Activated T-cell treated with anti-CD3 and anti-CD28 coated beads, Interleukin-2, amount 50 U/mL, for 72 hours (primary cell): Measurements from ENCODE around the gene GP1BB. TPM values are rescaled to one million over a fixed set of nuclear protein-coding genes. Genes with fewer than 3 reads are reported as not detected.
"Not testable (repeated sequence)": the region's sequence is repeated elsewhere in the genome, so short reads cannot be mapped to it uniquely, and the experiment has no call there.

ENCODE experiments used
- ATAC-seq, 2 donors: fragments of 150-1000 bp; cut with Tn5 transposase; replicated peaks in 1 of 2; 2 replicates each; pipeline ENCODE4 v1.10.0; 2021; ENCODE audit warnings: moderate library complexity in 2 of 2, mild to moderate bottlenecking in 1 of 2
- DNase-seq, 2 donors: peaks; one replicate each; pipeline ENCODE4 v3.0.0; 2021 to 2022; ENCODE audit warnings: mixed read lengths in 1 of 2
- H3K27ac Mint-ChIP-seq: one replicate; pipeline ENCODE4 v1.8.0; 2022; ENCODE audit warnings: mild to moderate bottlenecking, moderate library complexity, mixed read lengths
- H3K27me3 Mint-ChIP-seq: one replicate; pipeline ENCODE4 v1.8.0; 2022; ENCODE audit warnings: low read depth, mixed read lengths
- H3K36me3 Mint-ChIP-seq, 2 donors: one replicate each; pipeline ENCODE4 v1.8.0; 2022; ENCODE audit warnings: mixed read lengths in 2 of 2, mild to moderate bottlenecking in 1 of 2; ENCODE audit not compliant: insufficient read depth in 2 of 2
- H3K4me1 Mint-ChIP-seq: one replicate; pipeline ENCODE4 v1.8.0; 2022; ENCODE audit warnings: low read depth, mixed read lengths
- H3K4me3 Mint-ChIP-seq, 2 donors: one replicate each; pipeline ENCODE4 v1.8.0; 2022; ENCODE audit warnings: mild to moderate bottlenecking in 2 of 2, mixed read lengths in 2 of 2, moderate library complexity in 2 of 2
- H3K9me3 Mint-ChIP-seq, 2 donors: one replicate each; pipeline ENCODE4 v1.8.0; 2022; ENCODE audit warnings: mixed read lengths in 2 of 2
- total RNA-seq, 2 donors: library from RNA; stranded (reverse); gene quantifications; one replicate each; pipeline ENCODE4 v1.2.3, GENCODE V29; 2022

Gene GP1BB
- total RNA-seq, 2 donors from 2014 or later, result 0.17 TPM; not detected in 1

GRCh38 chr22:19720999-19721329 is 2.4 kb upstream of the GP1BB start:
- H3K4me1 Mint-ChIP-seq, result peaks cover 13% of the 10 kb centered on the region
- ATAC-seq (no peak), DNase-seq (no peak)
- no peaks in the 10 kb centered on the region for H3K36me3 Mint-ChIP-seq
- no peak overlapping the region for H3K27ac Mint-ChIP-seq
- H3K4me3 Mint-ChIP-seq, result no peak overlapping the region
- H3K9me3 Mint-ChIP-seq, result no peaks in the 10 kb centered on the region
- H3K27me3 Mint-ChIP-seq, result peaks cover 44% of the 10 kb centered on the region

GRCh38 chr22:19721330-19722177 is 1.8 kb upstream of the GP1BB start:
- no peak overlapping the region for H3K27ac Mint-ChIP-seq
- DNase-seq (no peak), ATAC-seq (no peak)
- H3K9me3 Mint-ChIP-seq, result no peaks in the 10 kb centered on the region
- no peaks in the 10 kb centered on the region for H3K36me3 Mint-ChIP-seq
- H3K4me1 Mint-ChIP-seq, result peaks cover 13% of the 10 kb centered on the region
- H3K27me3 Mint-ChIP-seq, result peaks cover 44% of the 10 kb centered on the region
- H3K4me3 Mint-ChIP-seq, result no peak overlapping the region

GRCh38 chr22:19722178-19722981 is 959 bp upstream of the GP1BB start:
- H3K36me3 Mint-ChIP-seq, result no peaks in the 10 kb centered on the region
- H3K4me1 Mint-ChIP-seq, result peaks cover 13% of the 10 kb centered on the region
- no peak for DNase-seq
- no peak overlapping the region for H3K4me3 Mint-ChIP-seq
- ATAC-seq, result no peak
- H3K27me3 Mint-ChIP-seq, result peaks cover 44% of the 10 kb centered on the region
- H3K9me3 Mint-ChIP-seq, result no peaks in the 10 kb centered on the region
- no peak overlapping the region for H3K27ac Mint-ChIP-seq

- Mint-ChIP-seq H3K27ac (no peak overlapping the region), H3K4me1 (peaks cover 13% of the 10 kb centered on the region), H3K27me3 (peaks cover 44% of the 10 kb centered on the region), H3K9me3 (no peaks in the 10 kb centered on the region), H3K4me3 (peak overlapping the region in 1 of 2 donors; percentile 80), H3K36me3 (no peaks in the 10 kb centered on the region)
- DNase-seq (no peak), ATAC-seq (no peak)
Observed at GRCh38 chr22:19722982-19723231, 432 bp upstream of the GP1BB start.

GRCh38 chr22:19723983-19724827 is 866 bp downstream of the GP1BB start:
- no peaks in the 10 kb centered on the region for H3K36me3 Mint-ChIP-seq
- ATAC-seq (peak; percentile 87 to 88), DNase-seq (peak; percentile 67 to 71)
- no peaks in the 10 kb centered on the region for H3K9me3 Mint-ChIP-seq
- H3K27ac Mint-ChIP-seq, result no peak overlapping the region
- H3K4me1 Mint-ChIP-seq, result peaks cover 12% of the 10 kb centered on the region
- H3K27me3 Mint-ChIP-seq, result peaks cover 44% of the 10 kb centered on the region
- peak overlapping the region; percentile 11 to 80 for H3K4me3 Mint-ChIP-seq

- H3K4me3 Mint-ChIP-seq, result peak overlapping the region in 1 of 2 donors; percentile 61
- no peak overlapping the region for H3K27ac Mint-ChIP-seq
- ATAC-seq (no peak), DNase-seq (no peak)
- peaks cover 35% of the 10 kb centered on the region for H3K27me3 Mint-ChIP-seq
- peaks cover 7% of the 10 kb centered on the region for H3K4me1 Mint-ChIP-seq
- no peaks in the 10 kb centered on the region for H3K9me3 Mint-ChIP-seq
- H3K36me3 Mint-ChIP-seq, result no peaks in the 10 kb centered on the region
Observed at GRCh38 chr22:19724927-19725661, 1.8 kb downstream of the GP1BB start.

- H3K27me3 Mint-ChIP-seq, result peaks cover 25% of the 10 kb centered on the region
- not testable (repeated sequence) for H3K36me3 Mint-ChIP-seq, H3K4me3 Mint-ChIP-seq, H3K27ac Mint-ChIP-seq, DNase-seq, H3K4me1 Mint-ChIP-seq, H3K9me3 Mint-ChIP-seq, ATAC-seq
Observed at GRCh38 chr22:19726064-19726788, 2.9 kb downstream of the GP1BB start.

- no peaks in the 10 kb centered on the region for H3K9me3 Mint-ChIP-seq
- H3K36me3 Mint-ChIP-seq, result no peaks in the 10 kb centered on the region
- no peak for DNase-seq
- no peak overlapping the region for H3K27ac Mint-ChIP-seq
- ATAC-seq, result no peak
- peaks cover 7% of the 10 kb centered on the region for H3K4me1 Mint-ChIP-seq
- peaks cover 22% of the 10 kb centered on the region for H3K27me3 Mint-ChIP-seq
- H3K4me3 Mint-ChIP-seq, result no peak overlapping the region
Observed at GRCh38 chr22:19727310-19728150, 4.2 kb downstream of the GP1BB start.

- ATAC-seq (no peak), DNase-seq (no peak)
- Mint-ChIP-seq H3K9me3 (no peaks in the 10 kb centered on the region), H3K36me3 (no peaks in the 10 kb centered on the region), H3K27me3 (peaks cover 14% of the 10 kb centered on the region), H3K4me1 (peaks cover 4% of the 10 kb centered on the region), H3K4me3 (no peak overlapping the region), H3K27ac (no peak overlapping the region)
Observed at GRCh38 chr22:19728271-19728670, 4.9 kb downstream of the GP1BB start.

GRCh38 chr22:19728836-19729235 is 5.5 kb downstream of the GP1BB start:
- no peak for DNase-seq
- ATAC-seq, result no peak
- H3K27ac Mint-ChIP-seq, result no peak overlapping the region
- H3K36me3 Mint-ChIP-seq, result no peaks in the 10 kb centered on the region
- H3K9me3 Mint-ChIP-seq, result no peaks in the 10 kb centered on the region
- H3K4me3 Mint-ChIP-seq, result no peak overlapping the region
- H3K4me1 Mint-ChIP-seq, result no peaks in the 10 kb centered on the region
- peaks cover 13% of the 10 kb centered on the region for H3K27me3 Mint-ChIP-seq

GRCh38 chr22:19729507-19729906 is 6.2 kb downstream of the GP1BB start:
- Mint-ChIP-seq H3K27me3 (peaks cover 11% of the 10 kb centered on the region), H3K9me3 (no peaks in the 10 kb centered on the region), H3K27ac (no peak overlapping the region), H3K4me3 (no peak overlapping the region), H3K4me1 (no peaks in the 10 kb centered on the region), H3K36me3 (no peaks in the 10 kb centered on the region)
- DNase-seq (no peak), ATAC-seq (no peak)
